Parathyroid adenoma (tissue), 2 donors: ENCODE measurements around the gene ABI3BP.

ENCODE experiments used
- H2AFZ ChIP-seq: fragments of 300-600 bp; sonication (generic); one replicate; pipeline ENCODE4 v1.7.0; 2017; ENCODE audit warnings: antibody characterized with exemption, mild to moderate bottlenecking
- H3K27ac ChIP-seq: fragments of 300-600 bp; sonication (generic); one replicate; pipeline ENCODE4 v1.7.0; 2017
- H3K27me3 ChIP-seq: fragments of 300-600 bp; sonication (generic); one replicate; pipeline ENCODE4 v1.7.0; 2017; ENCODE audit warnings: low read length; ENCODE audit not compliant: control insufficient read depth, insufficient read depth
- H3K36me3 ChIP-seq: fragments of 300-600 bp; sonication (generic); one replicate; pipeline ENCODE4 v1.7.0; 2017; ENCODE audit warnings: low read length; ENCODE audit not compliant: control insufficient read depth, insufficient read depth
- H3K4me1 ChIP-seq: fragments of 300-600 bp; sonication (generic); one replicate; pipeline ENCODE4 v1.7.0; 2017; ENCODE audit warnings: control low read depth
- H3K4me2 ChIP-seq: fragments of 300-600 bp; sonication (generic); one replicate; pipeline ENCODE4 v1.7.0; 2017; ENCODE audit warnings: low read length
- H3K4me3 ChIP-seq: fragments of 300-600 bp; sonication (generic); one replicate; pipeline ENCODE4 v1.7.0; 2017; ENCODE audit warnings: low read depth, low read length
- H3K79me2 ChIP-seq: fragments of 300-600 bp; sonication (generic); one replicate; pipeline ENCODE4 v1.7.0; 2017; ENCODE audit warnings: control low read depth
- H3K9ac ChIP-seq: fragments of 300-600 bp; sonication (generic); one replicate; pipeline ENCODE4 v1.7.0; 2017; ENCODE audit warnings: mild to moderate bottlenecking
- H3K9me3 ChIP-seq: fragments of 300-600 bp; sonication (generic); one replicate; pipeline ENCODE4 v1.7.0; 2017; ENCODE audit warnings: low read length; ENCODE audit not compliant: control insufficient read depth
- TF ChIP-seq, protein P1 (sequence below): fragments of 300-600 bp; sonication (generic); IDR thresholded peaks from one replicate; pipeline ENCODE4 v1.7.0; 2017; ENCODE audit warnings: antibody characterized with exemption, mild to moderate bottlenecking
- donor health status: primary hyperparathyroidism.

The ABI3BP gene

DNA sequence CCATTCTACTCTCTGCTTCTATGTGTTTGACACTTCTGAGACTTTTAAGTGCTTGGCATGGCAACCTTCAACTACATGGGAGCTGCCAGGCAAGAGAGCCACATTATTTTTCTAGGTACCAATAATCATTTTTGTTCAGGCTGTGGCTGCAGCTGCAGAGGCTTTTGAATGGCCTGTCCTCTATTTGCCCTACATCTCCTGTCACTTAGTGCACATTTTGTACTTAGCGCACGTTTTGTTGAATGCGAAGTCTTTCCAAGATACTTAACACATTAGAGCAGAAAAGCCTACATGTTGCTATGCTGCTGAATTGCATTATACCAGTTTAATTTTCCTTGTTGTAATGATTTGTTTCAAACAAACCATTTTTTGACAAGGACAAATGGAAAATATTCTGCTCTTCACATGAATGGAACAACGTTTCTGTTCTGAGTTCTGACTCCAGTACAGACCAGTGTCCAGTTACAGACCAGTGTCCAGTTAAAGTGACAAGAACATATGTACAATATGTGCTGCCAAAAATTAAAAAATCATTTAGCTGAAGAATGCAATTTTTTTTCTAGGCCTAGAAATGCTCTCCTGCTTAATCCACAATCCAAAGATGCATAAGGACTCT, 113.9 kb downstream of the ABI3BP start:
- Histone ChIP-seq H3K27me3 (no peaks in the 10 kb centered on the region), H3K9me3 (no peaks in the 10 kb centered on the region), H3K79me2 (no peaks in the 10 kb centered on the region), H3K4me3 (no peak overlapping the region), H3K36me3 (no peaks in the 10 kb centered on the region), H3K4me2 (no peak overlapping the region), H2AFZ (no peak overlapping the region), H3K4me1 (no peaks in the 10 kb centered on the region), H3K27ac (no peak overlapping the region), H3K9ac (no peak overlapping the region)
- TF ChIP-seq, protein P1, sequence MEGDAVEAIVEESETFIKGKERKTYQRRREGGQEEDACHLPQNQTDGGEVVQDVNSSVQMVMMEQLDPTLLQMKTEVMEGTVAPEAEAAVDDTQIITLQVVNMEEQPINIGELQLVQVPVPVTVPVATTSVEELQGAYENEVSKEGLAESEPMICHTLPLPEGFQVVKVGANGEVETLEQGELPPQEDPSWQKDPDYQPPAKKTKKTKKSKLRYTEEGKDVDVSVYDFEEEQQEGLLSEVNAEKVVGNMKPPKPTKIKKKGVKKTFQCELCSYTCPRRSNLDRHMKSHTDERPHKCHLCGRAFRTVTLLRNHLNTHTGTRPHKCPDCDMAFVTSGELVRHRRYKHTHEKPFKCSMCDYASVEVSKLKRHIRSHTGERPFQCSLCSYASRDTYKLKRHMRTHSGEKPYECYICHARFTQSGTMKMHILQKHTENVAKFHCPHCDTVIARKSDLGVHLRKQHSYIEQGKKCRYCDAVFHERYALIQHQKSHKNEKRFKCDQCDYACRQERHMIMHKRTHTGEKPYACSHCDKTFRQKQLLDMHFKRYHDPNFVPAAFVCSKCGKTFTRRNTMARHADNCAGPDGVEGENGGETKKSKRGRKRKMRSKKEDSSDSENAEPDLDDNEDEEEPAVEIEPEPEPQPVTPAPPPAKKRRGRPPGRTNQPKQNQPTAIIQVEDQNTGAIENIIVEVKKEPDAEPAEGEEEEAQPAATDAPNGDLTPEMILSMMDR, result no peak

DNA sequence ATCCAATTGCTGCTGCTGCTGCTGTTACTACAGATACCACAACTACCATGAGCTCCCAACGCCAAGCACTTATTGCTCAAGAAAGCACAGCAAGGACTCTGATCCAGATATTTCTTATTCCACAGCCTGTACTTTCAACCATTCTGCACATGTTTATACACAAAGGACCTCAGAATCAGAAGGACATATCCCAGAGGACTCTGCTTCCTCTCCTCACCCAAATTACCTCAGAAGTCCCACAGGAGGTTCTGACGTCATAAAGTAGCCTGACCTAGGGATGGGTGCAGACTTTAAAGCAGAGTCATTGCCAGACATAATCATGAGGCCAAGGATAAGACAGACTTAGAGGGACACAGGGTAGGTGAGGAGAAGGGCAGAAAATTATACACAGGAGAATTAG, 115.9 kb downstream of the ABI3BP start:
- no peaks in the 10 kb centered on the region for H3K9me3 ChIP-seq
- no peak overlapping the region for H3K4me2 ChIP-seq
- H3K27ac ChIP-seq, result no peak overlapping the region
- no peaks in the 10 kb centered on the region for H3K4me1 ChIP-seq
- no peak overlapping the region for H3K4me3 ChIP-seq
- H3K36me3 ChIP-seq, result no peaks in the 10 kb centered on the region
- no peaks in the 10 kb centered on the region for H3K27me3 ChIP-seq
- H3K79me2 ChIP-seq, result no peaks in the 10 kb centered on the region
- no peak overlapping the region for H3K9ac ChIP-seq
- TF ChIP-seq, protein P1, result no peak
- H2AFZ ChIP-seq, result no peak overlapping the region

GRCh38 chr3:100875239-100875638, 118.0 kb downstream of the ABI3BP start:
- H3K9me3 ChIP-seq, result no peaks in the 10 kb centered on the region

GRCh38 chr3:100873611-100874010, 119.6 kb downstream of the ABI3BP start:
- Histone ChIP-seq H3K36me3 (no peaks in the 10 kb centered on the region), H3K4me2 (no peak overlapping the region), H3K9ac (no peak overlapping the region), H2AFZ (no peak overlapping the region), H3K79me2 (no peaks in the 10 kb centered on the region), H3K27me3 (no peaks in the 10 kb centered on the region), H3K4me1 (no peaks in the 10 kb centered on the region), H3K4me3 (no peak overlapping the region), H3K9me3 (no peaks in the 10 kb centered on the region), H3K27ac (no peak overlapping the region)
- TF ChIP-seq, protein P1, result no peak

More at GRCh38 chr3:100875239-100875638, 118.0 kb downstream of the ABI3BP start:
- Histone ChIP-seq H3K4me2 (peak overlapping the region; percentile 50), H2AFZ (no peak overlapping the region), H3K27me3 (no peaks in the 10 kb centered on the region), H3K36me3 (no peaks in the 10 kb centered on the region), H3K79me2 (no peaks in the 10 kb centered on the region), H3K9ac (no peak overlapping the region), H3K4me1 (no peaks in the 10 kb centered on the region), H3K4me3 (no peak overlapping the region), H3K27ac (no peak overlapping the region)
- TF ChIP-seq, protein P1, result no peak

GRCh38 chr3:100871306-100871705, 121.9 kb downstream of the ABI3BP start:
- H3K9me3 ChIP-seq, result no peaks in the 10 kb centered on the region
- no peak overlapping the region for H3K9ac ChIP-seq
- TF ChIP-seq, protein P1, result no peak
- H3K4me1 ChIP-seq, result no peaks in the 10 kb centered on the region
- H3K27ac ChIP-seq, result no peak overlapping the region
- H3K4me3 ChIP-seq, result no peak overlapping the region
- no peaks in the 10 kb centered on the region for H3K79me2 ChIP-seq
- H3K4me2 ChIP-seq, result no peak overlapping the region
- H3K27me3 ChIP-seq, result no peaks in the 10 kb centered on the region
- H3K36me3 ChIP-seq, result no peaks in the 10 kb centered on the region
- no peak overlapping the region for H2AFZ ChIP-seq
